GM12878 (cell line): ENCODE results near the gene DNASE2. TPM values are rescaled to one million over a fixed set of nuclear protein-coding genes. Genes with fewer than 3 reads are reported as not detected.
"Not testable (repeated sequence)": the region's sequence is repeated elsewhere in the genome, so short reads cannot be mapped to it uniquely, and the experiment has no call there.

Source experiments
- ATAC-seq: fragments of 200-7000 bp; cut with Tn5 transposase; 3 replicates; pipeline ENCODE4 v1.9.1; 2020; ENCODE audit warnings: mild to moderate bottlenecking, moderate library complexity
- BruUV-seq: library from RNA; stranded (reverse); fragments of 400-500 nt; replicated peaks from 2 replicates; lab custom pipeline; 2021; lab: Mats Ljungman, UMichigan
- CTCF ChIA-PET: fragments of 300-600 bp; sonication (Branson Sonifier 250); formaldehyde crosslinking; extraction: SDS; loops from one replicate; lab custom pipeline; 2021; ENCODE audit warnings: inconsistent platforms; lab: Yijun Ruan, JAX
- POLR2A ChIA-PET: fragments of 350-600 bp; formaldehyde crosslinking; extraction: SDS; loops from one replicate; lab custom pipeline; 2021; ENCODE audit warnings: inconsistent platforms; lab: Charles Lee
- RAD21 ChIA-PET: fragments of 300-600 bp; sonication (Branson Sonifier 250); formaldehyde crosslinking; loops from one replicate; lab custom pipeline; 2023; ENCODE audit warnings: antibody characterized with exemption; ENCODE audit not compliant: unreplicated experiment; lab: Charles Lee
- SMC1A ChIA-PET: fragments of 300-600 bp; sonication (Branson Sonifier 250); formaldehyde crosslinking; loops from one replicate; lab custom pipeline; 2023; ENCODE audit not compliant: unreplicated experiment, uncharacterized antibody; lab: Charles Lee
- DNase-seq: peaks from one replicate; pipeline ENCODE4 v3.0.0-alpha.2; 2011; ENCODE audit warnings: low read depth, low spot score
- FAIRE-seq: peaks from 3 replicates; lab custom pipeline; 2011; peaks lifted over from hg19 to GRCh38; lab: Jason Lieb, UNC
- H2AFZ ChIP-seq: 2 replicates; pipeline ENCODE4 v1.6.0; 2011; ENCODE audit warnings: low read depth, low read length, control low read depth; ENCODE audit not compliant: control insufficient read depth
- H3K27ac ChIP-seq: 2 replicates; pipeline ENCODE4 v1.5.1; 2011; ENCODE audit warnings: control low read depth; ENCODE audit not compliant: control insufficient read depth, insufficient read depth
- H3K27me3 ChIP-seq, 2 experiments: replicated peaks in 1 of 2; 2 replicates each; pipeline versions ENCODE4 v1.6.0 to v1.6.1; 2011; ENCODE audit warnings: low read length in 1 of 2; ENCODE audit not compliant: control insufficient read depth in 2 of 2, insufficient read depth in 2 of 2
- H3K36me3 ChIP-seq, 2 experiments: 2 replicates each; pipeline ENCODE4 v1.5.1; 2011; ENCODE audit warnings: low read length in 1 of 2; ENCODE audit not compliant: control insufficient read depth in 2 of 2, insufficient read depth in 2 of 2
- H3K4me1 ChIP-seq: 2 replicates; pipeline ENCODE4 v1.6.1; 2011; ENCODE audit warnings: mild to moderate bottlenecking, low read length, moderate library complexity, mixed read lengths; ENCODE audit not compliant: control insufficient read depth, insufficient read depth
- H3K4me2 ChIP-seq: 2 replicates; pipeline ENCODE4 v1.6.0; 2011; ENCODE audit warnings: control low read depth; ENCODE audit not compliant: control insufficient read depth, insufficient read depth
- H3K4me3 ChIP-seq: fragments of 200-600 bp; sonication (generic); 2 replicates; pipeline ENCODE4 v1.5.1; 2016
- H3K79me2 ChIP-seq: 2 replicates; pipeline ENCODE4 v1.6.0; 2011; ENCODE audit warnings: low read length; ENCODE audit not compliant: control insufficient read depth, insufficient read depth
- H3K9ac ChIP-seq: 2 replicates; pipeline ENCODE4 v1.8.0; 2011; ENCODE audit warnings: low read length, control low read depth, mixed read lengths; ENCODE audit not compliant: control insufficient read depth, insufficient read depth
- H3K9me3 ChIP-seq: replicated peaks from 3 replicates; pipeline ENCODE4 v1.5.1; 2011; ENCODE audit warnings: mild to moderate bottlenecking, low read length; ENCODE audit not compliant: control insufficient read depth, insufficient read depth
- H4K20me1 ChIP-seq: 2 replicates; pipeline ENCODE4 v1.6.0; 2011; ENCODE audit not compliant: control insufficient read depth, insufficient read depth
- LARP7 ChIP-seq: fragments of 450-650 bp; IDR thresholded peaks from 2 replicates; pipeline ENCODE4 v1.6.1; 2017; ENCODE audit warnings: mild to moderate bottlenecking
- NFYB ChIP-seq: IDR thresholded peaks from 2 replicates; pipeline ENCODE4 v1.6.1; 2011; ENCODE audit warnings: low read depth, mild to moderate bottlenecking, low read length, improper control_type of control experiment, moderate library complexity; ENCODE audit not compliant: insufficient read depth
- POLR2A ChIP-seq: IDR thresholded peaks from 2 replicates; pipeline ENCODE4 v1.6.1; 2011; ENCODE audit warnings: low read depth, mild to moderate bottlenecking, low read length
- RBBP5 ChIP-seq: fragments of 200-600 bp; sonication (generic); conservative IDR thresholded peaks from 2 replicates; pipeline ENCODE4 v1.6.1; 2016
- SMC3 ChIP-seq: IDR thresholded peaks from 2 replicates; pipeline ENCODE4 v1.6.1; 2011; ENCODE audit warnings: low read length, improper control_type of control experiment, borderline replicate concordance
- WGBS: methylation state at CpG from one replicate; pipeline ENCODE4 v1.1.6; 2016; ENCODE audit warnings: low lambda C conversion rate; ENCODE audit not compliant: insufficient replicate concordance, insufficient coverage; ENCODE audit errors: missing lambda C conversion rate; 5-methylcytosine and 5-hydroxymethylcytosine counted together
- in situ Hi-C: fragments of 300-500 bp; cut with MboI; formaldehyde crosslinking; loops from 9 replicates; pipeline ENCODE4 v1.14.3; 2018; ENCODE audit warnings: mixed read lengths
- intact Hi-C: fragments of 100-400 bp; cut with micrococcal nuclease; formaldehyde crosslinking; loops from one replicate; pipeline ENCODE4 v1.14.2; 2022; ENCODE audit not compliant: unreplicated experiment
- polyA plus RNA-seq, 11 experiments: library from polyadenylated mRNA; depleted of rRNA in 4 of 11; unstranded in 6 of 11; stranded (reverse) in 5 of 11; fragments of >200 nt; fragmentation: Nextera tagmentation in 4 of 11; fragmentation: Illumina TruSeq in 1 of 11; extraction: Ambion mirVana in 4 of 11; extraction: Trizol in 1 of 11; gene quantifications; 1 replicate in 1 of 11; 2 replicates in 10 of 11; pipeline versions ENCODE4 v1.2.1 to v1.2.3, GENCODE V29; 2011 to 2016; ENCODE audit warnings: inconsistent platforms in 2 of 11, missing spikeins in 2 of 11, low read depth in 1 of 11
- total RNA-seq, 4 experiments: library from RNA; depleted of rRNA in 3 of 4; stranded (reverse); fragments of >200 nt in 3 of 4; fragmentation: Illumina TruSeq in 1 of 4; extraction: Trizol in 1 of 4; gene quantifications; 2 replicates each; pipeline versions ENCODE4 v1.2.1 to v1.2.3, GENCODE V29; 2013 to 2021

DNASE2 gene
- total and polyA plus RNA-seq, 10 of the 15 experiments (the other 5 are each of a cell fraction or from before 2014, with no cell fraction given) = 4.9 to 32.1 (median 22.0) TPM

DNA sequence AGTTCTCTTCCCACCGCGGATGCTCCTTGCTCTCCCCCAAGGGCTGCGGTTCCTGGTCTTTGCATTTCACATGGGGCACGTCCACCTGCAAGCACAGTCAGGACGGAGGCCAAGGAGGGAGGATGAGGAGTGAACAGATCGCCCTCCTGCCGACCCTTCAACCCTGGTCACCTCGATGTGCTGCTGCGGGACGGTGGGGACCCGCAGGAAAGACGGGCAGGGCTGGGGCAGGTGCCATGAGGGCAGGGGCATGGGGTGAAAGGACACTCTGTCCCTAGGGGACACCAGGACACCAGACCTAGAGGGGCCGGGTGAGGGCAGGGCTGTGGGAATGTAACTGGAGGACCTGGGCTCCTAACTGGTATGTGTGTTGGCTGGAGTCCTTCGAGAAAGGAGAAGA, 37.0 kb upstream of the DNASE2 start:
- SMC1A ChIA-PET = no interaction called here
- intact Hi-C loops (no loop called here), in situ Hi-C loops (no loop called here)
- RAD21 ChIA-PET = no interaction called here
- POLR2A ChIA-PET = no interaction called here
- Histone ChIP-seq H3K4me3 (no peak overlapping the region), H3K4me2 (no peak overlapping the region), H3K9me3 (no peaks in the 10 kb centered on the region; the same call in 2 of the 3 replicates), H4K20me1 (no peaks in the 10 kb centered on the region), H3K79me2 (no peaks in the 10 kb centered on the region), H3K27me3 (no peaks in the 10 kb centered on the region), H3K27ac (no peak overlapping the region), H3K9ac (no peak overlapping the region), H2AFZ (no peak overlapping the region), H3K36me3 (peaks cover 4 to 7% of the 10 kb centered on the region in 2 experiments; a peak in 2 of 4 replicates), H3K4me1 (peaks cover 10% of the 10 kb centered on the region)
- ATAC-seq = no peak
- FAIRE-seq = no peak
- no peak for TF ChIP-seq SMC3
- no peak for TF ChIP-seq RBBP5
- no peak for TF ChIP-seq NFYB
- no peak; the same call in 1 of the 2 replicates for TF ChIP-seq POLR2A
- no peak for TF ChIP-seq LARP7
- no TSS peak for BruUV-seq
- 90% methylated on average over 14 of the region's 14 CpGs for WGBS
- no peak for DNase-seq
- CTCF ChIA-PET = interaction anchor here (0.9 to 2.4 kb wide), 2 partner anchors 14 to 47 kb away, joined by 5 to 11 read pairs; no protein-coding TSS in a partner anchor

- RAD21 ChIA-PET = interaction anchor here (1.3 kb wide), 1 partner anchor 25 kb away, joined by 3 read pairs; the partner anchor contains the start of gene GCDH
- POLR2A ChIA-PET = interaction anchor here (0.7 to 2.4 kb wide), 2 partner anchors 18 to 35 kb away, joined by 4 to 8 read pairs; partner anchors contain the start of gene FARSA
- intact Hi-C loops, in situ Hi-C loops, H3K4me2 ChIP-seq, H3K4me1 ChIP-seq, H3K36me3 ChIP-seq, DNase-seq, ATAC-seq, H3K9ac ChIP-seq, H3K4me3 ChIP-seq, H4K20me1 ChIP-seq, H3K27ac ChIP-seq, H3K79me2 ChIP-seq, H2AFZ ChIP-seq, H3K9me3 ChIP-seq, FAIRE-seq, H3K27me3 ChIP-seq, BruUV-seq: not testable (repeated sequence)
- whole genome bisulfite sequencing = 79% methylated on average over 4 of the region's 4 CpGs
- CTCF ChIA-PET = interaction anchor here (1.2 to 4.8 kb wide), 4 partner anchors 15 to 178 kb away, joined by 3 to 23 read pairs (median 6); no protein-coding TSS in a partner anchor
- SMC1A ChIA-PET = interaction anchor here (1.2 kb wide), 1 partner anchor 8 kb away, joined by 3 read pairs; no protein-coding TSS in a partner anchor
These were observed 34.6 kb upstream of the DNASE2 start for GRCh38 chr19:12915860-12916259.
